ENCODE results near the gene RNF103. TPM values are rescaled to one million over a fixed set of nuclear protein-coding genes. Genes with fewer than 3 reads are reported as not detected.
A peak's percentile ranks its signal among the peaks of the same experiment; 100 is the strongest.

The RNF103 gene
- total RNA-seq, 1 donor from 2014 or later: 33.4 TPM

GRCh38 chr2:86577817-86578456 is 45.7 kb downstream of the RNF103 start:
- FAIRE-seq (no peak), DNase-seq (ENCODE audit: low spot score in 2 of 2) (no peak)

- FAIRE-seq: no peak
- DNase-seq (ENCODE audit: low spot score in 2 of 2): no peak
Observed at GRCh38 chr2:86570059-86570458, 53.6 kb downstream of the RNF103 start.

GRCh38 chr2:86566821-86567190 is 56.9 kb downstream of the RNF103 start:
- DNase-seq (ENCODE audit: low spot score in 2 of 2) (no peak), FAIRE-seq (no peak)

- no peak for DNase-seq (ENCODE audit: low spot score in 2 of 2)
- no peak for FAIRE-seq
Observed at GRCh38 chr2:86566158-86566820, 57.4 kb downstream of the RNF103 start.

- FAIRE-seq (no peak), DNase-seq (ENCODE audit: low spot score in 2 of 2) (no peak)
Observed at GRCh38 chr2:86563650-86564061, 60.0 kb downstream of the RNF103 start.

- DNase-seq (ENCODE audit: low spot score in 2 of 2) (peak; percentile 82 to 86), FAIRE-seq (no peak)
Observed at GRCh38 chr2:86562922-86563649, 60.6 kb downstream of the RNF103 start, which contains the start of gene CHMP3. Gene CHMP3 (minus strand): TSS chr2:86563443. CDS start chr2:86563348, 95 bp downstream.

GRCh38 chr2:86562485-86562921 is 61.2 kb downstream of the RNF103 start:
- DNase-seq (ENCODE audit: low spot score in 2 of 2) (no peak), FAIRE-seq (no peak)

GRCh38 chr2:86557836-86558235 is 65.8 kb downstream of the RNF103 start:
- DNase-seq (ENCODE audit: low spot score in 2 of 2) (no peak), FAIRE-seq (no peak)

GRCh38 chr2:86556508-86556907 is 67.2 kb downstream of the RNF103 start:
- FAIRE-seq: no peak

More at GRCh38 chr2:86556508-86556907, 67.2 kb downstream of the RNF103 start:
- DNase-seq (ENCODE audit: low spot score in 2 of 2): no peak

Other genes starting within 250 kb of the RNF103 start
- 19.6 TPM for gene KDM3A, start 182.5 kb downstream of the RNF103 start, total RNA-seq
- gene CHMP3, start 60.4 kb downstream of the RNF103 start, total RNA-seq: 44.4 TPM
- 64.0 TPM for gene RMND5A, start 96.4 kb upstream of the RNF103 start, total RNA-seq
- 1.2 TPM for gene CD8A, start 167.0 kb upstream of the RNF103 start, total RNA-seq
- not detected for gene CD8B, start 238.0 kb upstream of the RNF103 start, total RNA-seq

Data from frontal cortex (tissue), 4 donors.